Islet precursor cell (in vitro differentiated cells): ENCODE measurements around the gene PSME3.

Source experiments
- DNase-seq: peaks from one replicate; pipeline ENCODE4 v3.0.0-alpha.2; 2018

Gene PSME3

DNA sequence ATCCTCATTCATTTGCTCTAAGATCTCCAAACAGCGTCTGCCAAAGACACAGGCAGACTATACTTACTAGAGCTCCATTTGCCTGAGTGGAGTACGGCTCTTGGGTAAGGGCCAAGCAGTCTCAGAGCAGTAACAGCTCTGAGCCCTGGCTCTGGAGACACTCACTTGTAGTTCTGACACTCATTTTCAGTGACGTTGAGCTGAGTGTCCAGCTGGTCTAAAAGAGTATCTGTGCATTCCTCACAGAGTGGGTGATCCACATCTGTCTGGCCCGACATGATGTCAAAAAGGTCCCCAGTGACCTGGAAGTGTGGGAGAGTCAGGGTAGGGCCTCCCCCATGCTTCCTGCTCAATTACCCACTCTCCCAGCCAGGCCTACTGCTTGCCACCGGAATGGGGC is 14.8 kb upstream of the PSME3 start:
- no peak for DNase-seq

DNA sequence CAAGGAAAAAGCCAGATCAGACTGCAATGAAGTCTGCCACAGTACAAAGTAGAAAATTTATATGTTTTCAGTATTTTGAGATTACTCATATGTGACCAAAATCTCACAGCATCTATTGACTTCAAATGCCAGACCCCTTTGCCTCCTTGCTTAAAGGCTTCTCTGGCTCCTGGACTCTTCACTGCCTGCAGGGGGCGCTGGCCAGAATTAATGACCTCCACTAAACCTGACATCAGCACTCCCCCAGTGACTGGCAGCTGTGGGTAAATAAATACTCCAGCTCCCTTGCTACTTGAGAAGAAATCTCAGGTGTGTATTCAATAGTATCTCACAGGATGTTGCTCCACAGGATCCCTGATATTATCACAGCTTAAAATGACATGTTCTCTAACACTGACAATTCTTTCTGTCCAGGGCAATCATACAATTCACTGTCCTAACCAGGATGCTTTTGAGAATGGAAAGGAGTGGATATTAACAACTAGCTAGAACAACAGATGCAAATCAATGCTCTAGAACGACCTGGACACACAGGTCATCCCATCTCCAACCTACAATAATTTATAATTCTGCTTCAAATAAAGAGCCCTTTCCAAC is 13.2 kb upstream of the PSME3 start:
- DNase-seq: peak; percentile 89

DNA sequence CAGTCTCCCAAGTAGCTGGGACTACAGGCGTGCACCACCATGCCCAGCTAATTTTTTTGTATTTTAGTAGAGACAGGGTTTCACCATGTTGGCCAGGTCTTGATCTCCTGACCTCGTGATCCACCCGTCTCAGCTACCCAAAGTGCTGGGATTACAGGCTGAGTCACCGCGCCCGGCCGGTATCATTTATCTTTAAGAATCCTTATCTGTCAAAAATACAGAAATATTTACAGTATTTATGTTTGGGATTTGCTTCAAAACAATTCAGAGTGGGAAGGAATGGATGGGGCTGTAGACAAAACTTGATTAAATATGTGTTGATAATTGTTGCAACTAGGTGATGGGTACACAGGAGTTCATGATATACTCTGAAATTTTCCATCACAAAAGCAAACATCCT is 12.0 kb upstream of the PSME3 start:
- DNase-seq: no peak

DNA sequence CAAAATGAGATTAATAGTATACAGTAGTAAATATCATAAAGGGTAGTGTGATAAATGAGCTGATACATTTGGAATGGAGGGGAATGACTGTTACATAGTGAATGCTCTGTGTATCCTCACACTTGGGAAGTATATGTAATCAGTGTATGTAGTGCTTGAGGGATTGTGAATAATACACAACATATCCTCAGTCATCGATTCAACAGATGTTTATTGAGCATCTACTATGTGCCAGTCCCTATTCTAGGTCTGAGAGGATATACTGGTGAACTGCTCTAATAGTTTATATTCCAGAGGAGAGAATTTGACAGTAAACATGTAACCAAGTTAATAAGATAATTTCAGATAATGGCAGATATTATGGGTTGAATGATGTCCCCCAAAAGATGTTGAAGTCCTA is 5.7 kb upstream of the PSME3 start:
- DNase-seq: no peak

DNA sequence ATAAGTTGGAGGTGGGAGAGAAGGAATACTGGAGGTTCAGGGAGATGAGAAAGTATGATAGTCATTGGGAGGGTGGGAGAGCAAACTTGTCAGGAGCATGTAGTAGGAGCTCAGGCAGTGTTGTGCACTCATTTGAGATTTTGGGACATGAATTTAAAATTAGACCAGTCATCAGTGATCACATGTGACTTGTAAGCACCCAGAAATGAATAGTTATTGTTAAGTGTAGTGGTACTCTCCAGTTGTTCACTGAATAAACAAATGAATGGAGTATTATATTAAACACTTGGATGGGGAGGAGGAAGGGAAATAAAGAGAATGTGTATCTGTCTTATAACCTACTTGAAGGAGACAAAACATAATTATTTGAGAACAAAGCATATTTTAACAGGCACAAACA is 2.2 kb upstream of the PSME3 start:
- DNase-seq: no peak

DNA sequence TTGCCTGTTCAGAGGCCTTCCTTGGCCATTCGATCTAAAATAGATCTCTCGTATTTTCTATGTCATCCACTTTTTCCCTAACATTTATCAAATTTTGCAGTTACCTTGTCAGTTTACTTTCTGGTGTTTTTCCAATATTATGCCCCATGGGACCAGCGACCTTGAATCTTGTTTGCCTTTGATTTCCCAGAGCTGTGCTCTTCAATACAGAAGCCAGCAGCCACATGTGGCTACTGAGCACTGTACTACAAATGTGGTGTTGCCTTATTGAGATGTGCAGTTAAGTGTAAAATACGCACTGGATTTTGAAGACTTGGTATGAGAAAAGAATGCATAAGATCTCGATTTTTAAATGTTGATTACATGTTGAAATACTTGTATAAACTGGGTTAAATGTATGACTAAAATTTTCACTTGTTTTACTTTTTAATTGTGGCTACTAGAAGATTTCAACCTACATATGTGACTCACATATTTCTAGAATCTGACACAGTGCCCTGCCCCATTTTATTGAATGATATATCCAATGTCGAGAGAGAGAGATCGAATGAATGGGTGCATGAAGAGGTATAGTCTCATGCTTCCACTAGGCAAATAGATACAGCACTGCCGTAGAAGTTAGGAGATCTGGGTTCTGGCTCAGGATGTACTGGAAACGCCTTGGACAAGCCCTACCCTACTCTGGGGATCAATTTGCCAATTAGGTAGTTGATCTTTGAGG is 824 bp upstream of the PSME3 start:
- DNase-seq: no peak

DNA sequence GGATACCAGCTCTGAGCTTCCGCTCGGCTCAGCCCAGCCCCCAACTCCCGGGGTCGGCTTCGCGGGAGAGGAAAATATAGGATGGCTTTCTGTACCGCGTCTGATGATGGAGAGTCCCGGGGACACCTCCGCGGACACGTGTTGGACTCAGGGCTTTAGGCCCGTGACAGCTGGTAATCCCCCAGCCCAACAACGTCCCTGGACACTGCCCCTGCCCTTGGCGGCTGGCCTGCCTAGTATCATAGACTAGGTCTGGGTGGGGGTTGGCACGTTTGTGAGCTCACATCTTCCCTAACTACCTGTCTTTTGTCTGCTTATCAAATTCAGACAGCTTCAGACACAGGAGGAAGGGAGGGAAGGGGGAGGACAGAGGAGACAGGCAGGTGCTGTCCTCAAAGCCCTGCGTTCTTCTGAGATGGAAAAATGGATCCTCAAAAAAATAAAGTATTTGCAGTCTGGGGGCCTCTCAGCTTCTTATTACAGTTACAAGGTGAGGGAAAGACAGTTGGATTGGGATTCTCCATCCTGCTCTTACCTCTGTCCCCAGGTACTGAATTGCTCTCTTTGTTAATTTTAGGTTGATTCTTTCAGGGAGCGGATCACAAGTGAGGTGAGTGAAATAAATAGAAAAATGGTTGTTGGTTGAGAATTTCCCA is 698 bp downstream of the PSME3 start:
- DNase-seq: no peak

DNA sequence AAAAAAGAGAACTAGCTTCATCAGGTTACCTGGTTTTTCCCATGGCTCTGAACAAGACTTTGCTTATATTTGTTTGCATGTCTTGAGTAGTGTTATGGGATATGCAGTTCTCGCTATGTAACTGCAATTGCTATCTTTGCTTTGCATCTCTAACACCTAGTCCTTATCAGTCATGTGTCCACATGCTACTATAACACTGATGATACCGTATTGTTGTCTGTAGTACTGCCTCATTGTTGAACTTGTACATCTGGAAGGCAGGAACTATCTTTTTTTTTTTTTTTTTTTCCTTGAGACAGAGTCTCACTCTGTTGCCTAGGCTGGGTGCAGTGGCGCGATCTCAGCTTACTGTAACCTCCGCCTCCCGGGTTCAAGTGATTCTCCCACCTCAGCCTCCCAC is 2.5 kb downstream of the PSME3 start:
- no peak for DNase-seq

DNA sequence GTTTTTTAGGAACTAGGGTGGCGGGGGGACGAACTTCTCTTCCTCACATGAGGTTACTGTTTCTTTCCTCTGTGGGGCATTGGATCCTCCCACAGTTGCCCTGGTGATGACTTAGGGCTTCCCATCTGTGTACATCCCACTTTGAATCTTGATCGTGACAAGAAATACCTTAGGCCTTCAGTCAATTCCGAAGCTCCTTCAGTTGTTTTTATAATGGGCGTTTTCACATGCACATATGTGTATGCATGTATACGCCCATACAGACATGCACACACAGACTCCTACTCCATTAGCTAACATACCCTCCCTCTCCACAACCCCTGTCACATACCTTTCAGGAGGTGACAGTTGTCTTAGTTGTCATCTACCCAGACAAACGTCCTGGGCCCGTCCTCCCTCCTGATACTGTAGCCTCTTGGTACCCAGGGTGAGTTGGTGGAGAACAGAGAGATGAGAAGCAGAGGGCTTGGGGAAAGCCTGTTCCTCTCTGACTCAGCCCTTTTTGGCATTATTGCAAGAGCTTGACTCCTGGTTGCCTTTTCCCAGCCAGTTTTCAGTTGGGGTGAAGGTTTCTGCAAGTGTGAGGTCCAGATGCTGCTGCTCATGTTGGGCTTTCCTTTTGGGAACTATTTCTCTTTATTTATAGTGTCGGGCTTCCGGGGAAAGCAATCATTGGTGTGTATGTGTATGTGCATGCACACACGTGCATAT is 8.9 kb downstream of the PSME3 start:
- DNase-seq: no peak

DNA sequence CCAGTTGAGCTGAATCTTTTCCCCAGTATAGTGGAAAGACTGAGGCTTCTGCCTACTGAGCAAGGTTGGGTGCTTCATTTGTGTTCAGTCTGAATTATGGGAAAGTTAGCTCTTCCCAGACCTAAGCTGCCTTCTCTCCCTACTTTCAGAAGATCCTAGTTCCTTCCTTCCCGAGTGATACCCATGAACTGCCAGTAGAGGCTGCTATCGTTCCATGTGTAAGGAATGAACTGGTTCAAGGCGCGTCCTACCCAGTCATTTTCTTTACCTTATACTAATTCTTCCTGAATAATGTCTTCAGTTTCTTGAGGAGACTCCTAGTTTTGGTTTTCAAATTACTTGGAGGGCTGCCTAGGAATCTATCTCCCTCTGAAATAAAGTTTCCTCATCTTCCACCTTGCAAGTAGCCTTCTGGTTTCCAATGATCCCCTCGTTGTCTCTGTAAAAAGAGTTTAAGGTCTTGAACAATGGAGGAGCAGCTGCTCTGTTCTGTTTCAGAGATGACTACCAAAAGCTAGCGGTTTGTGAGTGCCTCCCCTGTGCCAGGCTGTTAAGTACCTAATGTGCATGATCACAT is 10.2 kb downstream of the PSME3 start:
- peak; percentile 79 for DNase-seq

DNA sequence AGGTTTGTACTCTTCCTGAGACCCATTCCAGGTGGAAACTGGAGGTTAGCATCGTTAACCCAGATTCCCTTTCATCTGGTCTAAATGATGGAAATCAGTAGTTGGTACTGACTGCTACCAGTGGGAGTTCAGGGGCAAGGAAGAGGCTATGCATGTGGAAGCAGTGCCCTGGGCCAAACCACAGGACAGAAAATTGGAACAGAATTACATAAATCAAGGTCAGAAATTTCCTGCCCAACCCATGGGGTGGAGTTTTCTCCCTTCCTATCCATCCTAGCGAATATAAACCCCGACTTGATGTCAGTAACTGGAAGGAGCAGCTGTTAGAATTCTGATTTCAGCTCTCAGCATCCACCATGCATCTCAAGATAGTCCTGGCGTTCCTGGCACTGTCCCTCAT is 11.1 kb downstream of the PSME3 start, which contains the start of gene AOC2:
Gene AOC2 (plus strand): TSS at position 310 of the 400 bp plus-strand sequence. CDS start 47 bp downstream, at position 357.
- no peak for DNase-seq

DNA sequence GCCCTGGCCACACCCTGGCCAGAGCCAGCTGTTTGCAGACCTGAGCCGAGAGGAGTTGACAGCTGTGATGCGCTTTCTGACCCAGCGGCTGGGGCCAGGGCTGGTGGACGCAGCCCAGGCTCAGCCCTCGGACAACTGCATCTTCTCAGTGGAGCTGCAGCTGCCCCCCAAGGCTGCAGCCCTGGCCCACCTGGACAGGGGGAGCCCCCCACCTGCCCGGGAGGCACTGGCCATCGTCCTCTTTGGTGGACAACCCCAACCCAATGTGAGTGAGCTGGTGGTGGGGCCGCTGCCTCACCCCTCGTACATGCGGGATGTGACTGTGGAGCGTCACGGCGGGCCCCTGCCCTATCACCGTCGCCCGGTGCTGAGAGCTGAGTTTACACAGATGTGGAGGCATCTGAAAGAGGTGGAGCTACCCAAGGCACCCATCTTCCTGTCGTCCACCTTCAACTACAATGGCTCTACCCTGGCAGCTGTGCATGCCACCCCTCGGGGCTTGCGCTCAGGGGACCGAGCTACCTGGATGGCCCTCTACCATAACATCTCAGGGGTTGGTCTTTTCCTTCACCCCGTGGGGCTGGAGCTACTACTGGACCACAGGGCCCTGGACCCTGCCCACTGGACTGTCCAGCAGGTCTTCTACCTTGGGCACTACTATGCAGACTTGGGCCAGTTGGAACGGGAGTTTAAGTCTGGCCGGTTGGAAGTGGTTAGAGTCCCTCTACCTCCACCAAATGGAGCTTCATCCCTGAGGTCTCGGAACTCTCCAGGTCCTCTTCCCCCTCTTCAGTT is 11.8 kb downstream of the PSME3 start:
- DNase-seq: no peak

DNA sequence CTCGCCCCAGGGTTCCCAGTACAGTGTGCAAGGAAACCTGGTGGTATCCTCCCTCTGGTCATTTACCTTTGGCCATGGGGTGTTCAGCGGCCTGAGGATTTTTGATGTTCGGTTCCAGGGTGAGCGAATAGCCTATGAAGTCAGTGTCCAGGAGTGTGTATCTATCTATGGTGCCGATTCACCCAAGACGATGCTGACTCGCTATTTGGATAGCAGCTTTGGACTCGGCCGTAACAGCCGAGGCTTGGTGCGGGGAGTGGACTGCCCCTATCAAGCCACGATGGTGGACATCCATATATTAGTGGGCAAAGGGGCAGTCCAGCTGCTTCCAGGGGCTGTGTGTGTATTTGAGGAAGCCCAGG is 12.3 kb downstream of the PSME3 start:
- peak; percentile 42 for DNase-seq

DNA sequence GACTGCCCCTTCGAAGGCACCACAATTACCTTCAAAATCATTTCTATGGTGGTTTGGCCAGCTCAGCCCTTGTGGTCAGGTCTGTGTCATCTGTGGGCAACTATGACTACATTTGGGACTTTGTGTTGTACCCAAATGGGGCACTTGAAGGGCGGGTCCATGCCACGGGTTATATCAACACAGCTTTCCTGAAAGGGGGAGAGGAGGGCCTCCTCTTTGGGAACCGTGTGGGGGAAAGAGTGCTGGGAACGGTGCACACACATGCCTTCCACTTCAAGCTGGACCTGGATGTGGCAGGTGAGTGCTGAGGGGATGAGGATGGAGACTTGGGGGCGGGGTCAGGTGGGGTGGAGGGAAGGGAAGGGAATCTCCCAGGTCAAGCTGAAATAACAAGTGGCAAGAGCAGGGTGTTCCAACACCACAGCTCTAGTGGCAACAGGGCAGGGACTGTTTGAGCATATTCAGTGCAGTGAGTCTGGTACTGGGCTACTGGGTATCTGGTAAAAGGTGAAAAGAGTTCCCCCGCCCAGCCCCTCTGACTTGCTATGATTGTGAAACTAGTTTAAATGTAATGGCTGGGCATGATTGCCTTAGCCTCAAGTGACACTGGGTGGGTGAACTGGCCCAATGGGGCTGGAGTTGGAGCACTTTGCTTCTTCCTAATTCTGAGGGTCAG is 12.9 kb downstream of the PSME3 start:
- peak; percentile 51 for DNase-seq

DNA sequence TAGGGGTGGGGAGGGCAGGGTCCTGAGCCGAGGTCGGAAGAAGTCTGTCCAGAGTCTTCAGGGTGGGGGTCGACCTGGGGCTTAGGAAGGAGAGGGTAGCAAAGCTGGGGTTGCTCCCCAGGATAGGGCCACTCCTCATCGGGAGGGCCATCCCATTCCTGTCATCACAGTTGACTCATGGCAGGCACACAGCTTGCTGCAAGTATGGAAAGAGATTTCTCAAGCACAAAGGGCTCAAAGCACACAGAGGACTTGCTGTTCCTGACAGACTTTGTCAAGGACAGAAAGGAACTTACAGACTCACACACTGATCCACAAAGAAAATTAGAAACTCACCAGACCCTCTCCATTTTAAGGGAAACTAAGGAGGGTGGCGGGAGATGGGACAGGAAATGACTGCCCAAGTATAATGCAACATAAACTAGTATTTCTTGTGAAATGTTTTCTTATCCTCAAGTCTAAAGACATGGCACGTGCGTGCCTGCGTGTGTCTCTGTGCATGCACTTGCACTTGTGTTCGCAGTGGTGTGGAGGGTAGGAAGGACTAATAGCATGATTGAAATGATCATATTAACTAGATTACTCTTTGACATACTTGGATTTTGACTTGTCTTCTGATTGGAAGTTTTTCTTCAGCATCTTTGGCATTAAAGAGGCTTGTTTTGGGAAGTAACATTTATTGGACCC is 13.5 kb downstream of the PSME3 start:
- DNase-seq: no peak

DNA sequence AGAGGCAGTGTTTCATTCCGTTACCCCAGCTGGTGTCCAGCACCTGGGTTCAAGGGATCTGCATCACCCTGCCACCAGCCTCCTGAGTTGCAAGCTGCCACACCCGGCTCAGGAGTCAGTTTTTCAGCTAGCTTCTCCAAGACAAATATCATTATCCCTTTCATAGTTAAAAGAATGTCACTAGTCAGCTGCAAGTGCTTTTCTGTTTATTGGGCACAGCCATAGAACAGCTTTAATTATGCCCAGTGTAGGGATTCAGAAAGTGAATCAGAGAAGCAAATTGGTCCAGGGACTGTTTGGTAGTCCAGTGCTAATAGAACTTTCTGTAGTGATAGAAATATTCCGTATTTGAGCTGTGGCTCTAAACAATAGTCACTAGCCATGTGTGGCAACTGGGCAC is 14.9 kb downstream of the PSME3 start:
- DNase-seq: peak; percentile 36

DNA sequence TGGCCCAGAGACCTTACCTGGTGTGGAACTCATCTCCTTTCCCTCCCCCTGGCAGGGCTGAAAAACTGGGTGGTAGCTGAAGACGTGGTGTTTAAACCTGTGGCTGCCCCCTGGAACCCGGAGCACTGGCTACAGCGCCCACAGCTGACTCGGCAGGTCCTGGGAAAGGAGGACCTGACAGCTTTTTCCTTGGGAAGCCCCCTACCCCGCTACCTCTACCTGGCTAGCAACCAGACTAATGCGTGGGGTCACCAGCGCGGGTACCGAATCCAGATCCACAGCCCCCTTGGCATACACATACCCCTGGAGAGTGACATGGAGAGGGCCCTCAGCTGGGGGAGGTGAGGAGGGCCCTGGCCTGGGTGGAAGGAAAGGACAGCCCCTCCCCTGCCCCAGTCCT is 15.8 kb downstream of the PSME3 start:
- DNase-seq: peak; percentile 51

DNA sequence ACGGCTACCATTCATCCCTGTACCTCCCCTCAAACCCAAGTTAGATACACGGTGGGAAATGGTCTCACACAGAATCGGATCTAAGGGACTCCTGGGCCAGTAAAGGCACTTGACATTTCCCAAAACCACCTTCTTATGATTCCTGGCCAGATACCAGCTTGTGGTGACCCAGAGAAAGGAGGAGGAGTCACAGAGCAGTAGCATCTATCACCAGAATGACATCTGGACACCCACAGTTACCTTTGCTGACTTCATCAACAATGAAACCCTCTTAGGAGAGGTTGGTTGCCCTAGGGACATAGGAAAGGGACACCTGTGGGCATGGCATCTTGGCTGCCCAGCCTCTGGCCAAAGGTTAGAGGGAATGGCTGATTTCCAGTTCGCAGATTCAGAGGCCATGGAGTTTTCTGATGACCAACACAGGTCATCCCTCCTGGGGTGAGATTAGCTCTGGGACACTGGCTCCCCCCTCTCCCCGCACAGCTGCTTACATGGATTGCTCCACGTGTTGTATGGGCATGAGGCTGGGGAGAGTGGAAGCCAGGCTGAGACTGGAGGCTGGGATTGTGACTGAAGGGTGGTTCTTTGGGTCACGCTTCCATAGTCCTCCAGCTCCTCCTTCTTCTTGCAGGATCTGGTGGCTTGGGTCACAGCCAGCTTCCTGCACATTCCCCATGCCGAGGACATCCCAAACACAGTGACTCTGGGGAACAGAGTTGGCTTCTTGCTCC is 16.4 kb downstream of the PSME3 start:
- peak; percentile 51 for DNase-seq

DNA sequence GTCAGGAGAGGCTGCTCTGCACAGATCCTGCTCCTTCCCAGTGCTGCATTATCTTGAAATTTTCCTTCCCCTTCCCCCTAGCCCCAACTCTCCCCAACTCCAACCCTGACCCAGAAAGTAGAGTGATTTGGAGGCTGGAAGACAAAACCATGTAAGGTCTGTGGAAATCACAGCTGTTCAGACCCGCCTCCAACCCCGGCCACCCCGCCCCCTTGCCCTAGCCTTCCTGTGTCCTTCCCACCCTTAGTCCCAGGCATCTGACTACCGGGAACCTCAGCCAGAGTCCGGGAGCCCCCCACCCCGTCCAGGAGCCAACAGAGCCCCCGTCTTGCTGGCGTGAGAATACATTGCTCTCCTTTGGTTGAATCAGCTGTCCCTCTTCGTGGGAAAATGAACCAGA is 17.8 kb downstream of the PSME3 start, which contains the start of gene AOC3:
Gene AOC3 (plus strand): TSS at position 246 of the 400 bp plus-strand sequence. CDS start 145 bp downstream, at position 391.
- DNase-seq: peak; percentile 60
